Liver (tissue), 9 donors: Measurements from ENCODE around the gene HUWE1. TPM values are rescaled to one million over a fixed set of nuclear protein-coding genes. Genes with fewer than 3 reads are reported as not detected.

Experiments used
- DNase-seq: peaks from one replicate; pipeline ENCODE4 v3.0.0-alpha.2; 2017; ENCODE audit warnings: low spot score
- H3K27ac ChIP-seq, 2 donors: one replicate each; pipeline ENCODE4 v1.7.0; 2013; ENCODE audit warnings: inconsistent platforms in 2 of 2, low read length in 2 of 2, control low read depth in 1 of 2, low read depth in 1 of 2, mild to moderate bottlenecking in 1 of 2
- H3K27me3 ChIP-seq, 4 donors: one replicate each; pipeline versions ENCODE4 v1.6.1 to v1.7.0; 2013; ENCODE audit warnings: low read length in 3 of 4, inconsistent platforms in 1 of 4, mild to moderate bottlenecking in 1 of 4, moderate library complexity in 1 of 4; ENCODE audit not compliant: control insufficient read depth in 4 of 4, insufficient read depth in 4 of 4
- H3K36me3 ChIP-seq, 4 donors: one replicate each; pipeline versions ENCODE4 v1.6.1 to v1.7.0; 2013; ENCODE audit warnings: low read length in 3 of 4, mild to moderate bottlenecking in 3 of 4, low read depth in 1 of 4, moderate library complexity in 1 of 4; ENCODE audit not compliant: control insufficient read depth in 4 of 4, insufficient read depth in 3 of 4
- H3K4me1 ChIP-seq, 4 donors: one replicate each; pipeline versions ENCODE4 v1.6.1 to v1.7.0; 2013; ENCODE audit warnings: low read length in 3 of 4, mild to moderate bottlenecking in 3 of 4, moderate library complexity in 1 of 4; ENCODE audit not compliant: control insufficient read depth in 4 of 4, insufficient read depth in 4 of 4
- H3K4me3 ChIP-seq, 3 donors: one replicate each; pipeline versions ENCODE4 v1.6.1 to v1.7.0; 2013; ENCODE audit warnings: low read length in 3 of 3, control low read depth in 1 of 3, low read depth in 1 of 3, mild to moderate bottlenecking in 1 of 3
- H3K9ac ChIP-seq, 2 donors: one replicate each; pipeline ENCODE4 v1.7.0; 2013; ENCODE audit warnings: low read length in 2 of 2, mild to moderate bottlenecking in 2 of 2, moderate library complexity in 2 of 2, control low read depth in 1 of 2, low read depth in 1 of 2
- H3K9me3 ChIP-seq, 4 donors: one replicate each; pipeline versions ENCODE4 v1.6.1 to v1.7.0; 2013; ENCODE audit warnings: low read length in 3 of 4; ENCODE audit not compliant: control insufficient read depth in 4 of 4
- ATF3 ChIP-seq: IDR thresholded peaks from 2 replicates; pipeline ENCODE4 v1.6.1; 2016; ENCODE audit warnings: antibody characterized with exemption
- EGR1 ChIP-seq, 2 donors: IDR thresholded peaks; 2 replicates each; pipeline ENCODE4 v1.6.1; 2016 to 2018; ENCODE audit warnings: antibody characterized with exemption in 2 of 2, low read depth in 2 of 2
- FOXA1 ChIP-seq: IDR thresholded peaks from 2 replicates; pipeline ENCODE4 v1.6.1; 2016; ENCODE audit warnings: antibody characterized with exemption
- FOXA2 ChIP-seq: IDR thresholded peaks from 2 replicates; pipeline ENCODE4 v1.6.1; 2016; ENCODE audit warnings: antibody characterized with exemption
- GABPA ChIP-seq, 2 donors: IDR thresholded peaks in 1 of 2; conservative IDR thresholded peaks in 1 of 2; 2 replicates each; pipeline ENCODE4 v1.6.1; 2016; ENCODE audit warnings: antibody characterized with exemption in 2 of 2, mild to moderate bottlenecking in 1 of 2, moderate library complexity in 1 of 2
- HNF4A ChIP-seq, 2 donors: conservative IDR thresholded peaks; 2 replicates each; pipeline ENCODE4 v1.6.1; 2016; ENCODE audit warnings: antibody characterized with exemption in 2 of 2, mild to moderate bottlenecking in 2 of 2
- HNF4G ChIP-seq: IDR thresholded peaks from 2 replicates; pipeline ENCODE4 v1.6.1; 2016; ENCODE audit warnings: antibody characterized with exemption
- JUND ChIP-seq, 2 donors: IDR thresholded peaks; 2 replicates each; pipeline ENCODE4 v1.6.1; 2016; ENCODE audit warnings: antibody characterized with exemption in 2 of 2
- MAX ChIP-seq: IDR thresholded peaks from 2 replicates; pipeline ENCODE4 v1.6.1; 2016; ENCODE audit warnings: antibody characterized with exemption
- NR2F2 ChIP-seq: IDR thresholded peaks from 2 replicates; pipeline ENCODE4 v1.6.1; 2016; ENCODE audit warnings: antibody characterized with exemption
- RAD21 ChIP-seq, 2 donors: IDR thresholded peaks; 2 replicates each; pipeline ENCODE4 v1.6.1; 2016; ENCODE audit warnings: antibody characterized with exemption in 2 of 2, mild to moderate bottlenecking in 2 of 2
- REST ChIP-seq: IDR thresholded peaks from 2 replicates; pipeline ENCODE4 v1.6.1; 2016; ENCODE audit warnings: antibody characterized with exemption, mild to moderate bottlenecking
- RXRA ChIP-seq, 2 donors: IDR thresholded peaks; 2 replicates each; pipeline ENCODE4 v1.6.1; 2017 to 2018; ENCODE audit warnings: antibody characterized with exemption in 2 of 2, mild to moderate bottlenecking in 1 of 2
- SP1 ChIP-seq: IDR thresholded peaks from 2 replicates; pipeline ENCODE4 v1.6.1; 2018; ENCODE audit warnings: antibody characterized with exemption, mild to moderate bottlenecking
- TAF1 ChIP-seq: conservative IDR thresholded peaks from 2 replicates; pipeline ENCODE4 v1.6.1; 2016; ENCODE audit warnings: antibody characterized with exemption, mild to moderate bottlenecking
- YY1 ChIP-seq: IDR thresholded peaks from 2 replicates; pipeline ENCODE4 v1.6.1; 2016; ENCODE audit warnings: antibody characterized with exemption, mild to moderate bottlenecking
- ZBTB33 ChIP-seq: IDR thresholded peaks from 2 replicates; pipeline ENCODE4 v1.6.1; 2016; ENCODE audit warnings: antibody characterized with exemption
- WGBS: extraction: QIAGEN DNeasy Blood & Tissue Kit; methylation state at CpG from one replicate; pipeline ENCODE4 v1.1.7; 2013; 5-methylcytosine and 5-hydroxymethylcytosine counted together
- polyA plus RNA-seq, 2 donors: library from polyadenylated mRNA; stranded (reverse) in 1 of 2; unstranded in 1 of 2; fragments of 200-250 nt in 1 of 2; fragments of >200 nt in 1 of 2; fragmentation: Nextera tagmentation in 1 of 2; extraction: Ambion mirVana in 1 of 2; gene quantifications; one replicate each; pipeline versions ENCODE4 v1.2.1 to v1.2.3, GENCODE V29; 2013 to 2015
- total RNA-seq, 2 donors: library from RNA; depleted of rRNA; stranded (reverse); fragments of >200 nt; gene quantifications; one replicate each; pipeline ENCODE4 v1.2.3, GENCODE V29; 2014
- donor health status: healthy.
- donor health status: healthy.
- donor health status: healthy.
- donor health status: healthy.
- donor health status: healthy.

HUWE1 gene
- total and polyA plus RNA-seq, 4 donors: 20.2 to 75.8 (median 37.7) TPM

- H3K9ac ChIP-seq: no peak overlapping the region
- 95% methylated on average over 3 of the region's 3 CpGs for WGBS
- TF ChIP-seq HNF4A (conservative IDR thresholded peaks at IDR 0.05): no peak
- TF ChIP-seq RXRA (IDR thresholded peaks at IDR 0.05): no peak
- TF ChIP-seq EGR1 (IDR thresholded peaks at IDR 0.05; ENCODE audit: low read depth in 2 of 2): no peak
- no peak for TF ChIP-seq FOXA1
- no peak for TF ChIP-seq YY1
- TF ChIP-seq HNF4G: no peak
- TF ChIP-seq JUND (IDR thresholded peaks at IDR 0.05): no peak
- TF ChIP-seq SP1: no peak
- no peak for TF ChIP-seq NR2F2
- no peak for TF ChIP-seq GABPA (IDR thresholded peaks at IDR 0.05 in 1 of 2, conservative IDR thresholded peaks at IDR 0.05 in 1 of 2)
- no peak for TF ChIP-seq TAF1
- no peak for TF ChIP-seq ATF3
- TF ChIP-seq REST: no peak
- no peak for TF ChIP-seq ZBTB33
- TF ChIP-seq MAX: no peak
- no peak for TF ChIP-seq RAD21 (IDR thresholded peaks at IDR 0.05)
- TF ChIP-seq FOXA2: no peak
- peaks cover 0 to 5% (median 1%) of the 10 kb centered on the region in 4 donors for H3K36me3 ChIP-seq
- H3K9me3 ChIP-seq: no peaks in the 10 kb centered on the region
- no peaks in the 10 kb centered on the region for H3K27me3 ChIP-seq
- H3K27ac ChIP-seq: no peak overlapping the region
- peaks cover 0 to 6% (median 2%) of the 10 kb centered on the region in 4 donors for H3K4me1 ChIP-seq
- H3K4me3 ChIP-seq: no peak overlapping the region
- no peak for DNase-seq
These were observed 26.5 kb downstream of the HUWE1 start for GRCh38 chrX:53660004-53660403.

- H3K36me3 ChIP-seq: peaks cover 0 to 5% (median 1%) of the 10 kb centered on the region in 4 donors
- no peak overlapping the region for H3K4me3 ChIP-seq
- no peak for TF ChIP-seq SP1
- TF ChIP-seq RAD21 (IDR thresholded peaks at IDR 0.05): no peak
- TF ChIP-seq FOXA2: peak; percentile 13
- TF ChIP-seq MAX: no peak
- no peak for TF ChIP-seq JUND (IDR thresholded peaks at IDR 0.05)
- WGBS: 96% methylated on average over 1 of the region's 1 CpG
- no peak overlapping the region for H3K27ac ChIP-seq
- no peak overlapping the region for H3K9ac ChIP-seq
- H3K4me1 ChIP-seq: peaks cover 0 to 6% (median 3%) of the 10 kb centered on the region in 4 donors
- H3K27me3 ChIP-seq: no peaks in the 10 kb centered on the region
- no peak for DNase-seq
- no peaks in the 10 kb centered on the region for H3K9me3 ChIP-seq
These were observed 27.5 kb downstream of the HUWE1 start for GRCh38 chrX:53659039-53659438.
